GM21825 (cell line): Measurements from ENCODE around the gene PAFAH1B2.
"Not testable (repeated sequence)": the region's sequence is repeated elsewhere in the genome, so short reads cannot be mapped to it uniquely, and the experiment has no call there.

Experiments used
- ATAC-seq: cut with Tn5 transposase; IDR thresholded peaks from one replicate; pipeline ENCODE4 v1.9.1; 2021; ENCODE audit warnings: mild to moderate bottlenecking, moderate library complexity; ENCODE audit not compliant: unreplicated experiment

PAFAH1B2 gene

GRCh38 chr11:117171404-117172061 is 27.4 kb downstream of the PAFAH1B2 start:
- ATAC-seq, result no peak

GRCh38 chr11:117172724-117173421 is 28.8 kb downstream of the PAFAH1B2 start:
- ATAC-seq, result no peak

GRCh38 chr11:117175104-117175503 is 31.0 kb downstream of the PAFAH1B2 start:
- ATAC-seq, result no peak

GRCh38 chr11:117175781-117176180 is 31.7 kb downstream of the PAFAH1B2 start:
- no peak for ATAC-seq

- ATAC-seq, result no peak
Observed at GRCh38 chr11:117176186-117176585, 32.1 kb downstream of the PAFAH1B2 start.

- no peak for ATAC-seq
Observed at GRCh38 chr11:117177534-117178209, 33.6 kb downstream of the PAFAH1B2 start.

GRCh38 chr11:117178210-117179034 is 34.3 kb downstream of the PAFAH1B2 start, which contains the start of gene SIDT2:
Gene SIDT2, plus strand, starts transcription at chr11:117178743. Its CDS starts 521 bp downstream, at chr11:117179264.
- ATAC-seq, result peak; percentile 89

GRCh38 chr11:117179048-117179999 is 35.2 kb downstream of the PAFAH1B2 start:
- ATAC-seq, result peak; percentile 29

- ATAC-seq, result no peak
Observed at GRCh38 chr11:117180020-117180419, 35.9 kb downstream of the PAFAH1B2 start.

GRCh38 chr11:117180661-117181585 is 36.8 kb downstream of the PAFAH1B2 start:
- ATAC-seq, result peak; percentile 26

- ATAC-seq, result no peak
Observed at GRCh38 chr11:117181586-117182550, 37.8 kb downstream of the PAFAH1B2 start.

- ATAC-seq, result no peak
Observed at GRCh38 chr11:117182551-117182935, 38.5 kb downstream of the PAFAH1B2 start.

- ATAC-seq, result not testable (repeated sequence)
Observed at GRCh38 chr11:117183178-117183577, 39.1 kb downstream of the PAFAH1B2 start.

- ATAC-seq, result no peak
Observed at GRCh38 chr11:117183724-117184349, 39.8 kb downstream of the PAFAH1B2 start.

GRCh38 chr11:117185736-117186430 is 41.8 kb downstream of the PAFAH1B2 start:
- no peak for ATAC-seq

GRCh38 chr11:117186431-117186761 is 42.3 kb downstream of the PAFAH1B2 start:
- ATAC-seq, result no peak

GRCh38 chr11:117187007-117187406 is 42.9 kb downstream of the PAFAH1B2 start:
- ATAC-seq, result no peak
